Ramos (cell line): ENCODE data around the gene TEN1.

Source experiments
- in situ Hi-C: fragments of 300-500 bp; cut with MboI; formaldehyde crosslinking; loops from one replicate; pipeline ENCODE4 v1.14.3; 2022; ENCODE audit warnings: low sequenced_read_pairs; ENCODE audit not compliant: unreplicated experiment

TEN1 gene

DNA sequence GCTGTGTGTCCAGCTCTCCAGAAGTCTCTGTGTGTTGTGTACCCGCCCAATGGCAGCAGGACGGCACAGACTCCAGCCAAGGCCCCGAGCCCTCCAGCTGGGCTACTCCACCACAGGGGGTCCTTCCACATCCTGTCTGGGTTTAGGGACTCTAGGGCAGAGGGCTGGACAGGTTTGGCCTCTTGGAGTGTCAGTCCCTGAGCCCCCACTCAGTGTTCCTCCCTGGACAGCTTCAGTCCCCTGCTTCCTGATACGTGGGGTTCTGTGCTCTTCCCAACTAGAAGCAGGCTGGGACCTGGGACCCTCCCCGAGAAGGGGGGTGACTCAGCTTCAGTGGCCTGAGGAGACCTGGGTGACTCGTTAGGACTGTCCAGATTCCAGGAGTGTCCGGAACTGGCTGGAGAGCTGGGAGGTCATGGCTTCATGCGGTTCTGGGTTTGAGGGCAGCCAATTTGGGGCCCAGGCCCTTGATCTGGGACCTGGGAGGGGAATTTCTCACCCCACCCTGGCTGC, 25.8 kb downstream of the TEN1 start:
- in situ Hi-C loops: loop anchor here (5.0 kb wide), 2 partner anchors 97 to 98 kb away; partner anchors contain the start of gene EXOC7

DNA sequence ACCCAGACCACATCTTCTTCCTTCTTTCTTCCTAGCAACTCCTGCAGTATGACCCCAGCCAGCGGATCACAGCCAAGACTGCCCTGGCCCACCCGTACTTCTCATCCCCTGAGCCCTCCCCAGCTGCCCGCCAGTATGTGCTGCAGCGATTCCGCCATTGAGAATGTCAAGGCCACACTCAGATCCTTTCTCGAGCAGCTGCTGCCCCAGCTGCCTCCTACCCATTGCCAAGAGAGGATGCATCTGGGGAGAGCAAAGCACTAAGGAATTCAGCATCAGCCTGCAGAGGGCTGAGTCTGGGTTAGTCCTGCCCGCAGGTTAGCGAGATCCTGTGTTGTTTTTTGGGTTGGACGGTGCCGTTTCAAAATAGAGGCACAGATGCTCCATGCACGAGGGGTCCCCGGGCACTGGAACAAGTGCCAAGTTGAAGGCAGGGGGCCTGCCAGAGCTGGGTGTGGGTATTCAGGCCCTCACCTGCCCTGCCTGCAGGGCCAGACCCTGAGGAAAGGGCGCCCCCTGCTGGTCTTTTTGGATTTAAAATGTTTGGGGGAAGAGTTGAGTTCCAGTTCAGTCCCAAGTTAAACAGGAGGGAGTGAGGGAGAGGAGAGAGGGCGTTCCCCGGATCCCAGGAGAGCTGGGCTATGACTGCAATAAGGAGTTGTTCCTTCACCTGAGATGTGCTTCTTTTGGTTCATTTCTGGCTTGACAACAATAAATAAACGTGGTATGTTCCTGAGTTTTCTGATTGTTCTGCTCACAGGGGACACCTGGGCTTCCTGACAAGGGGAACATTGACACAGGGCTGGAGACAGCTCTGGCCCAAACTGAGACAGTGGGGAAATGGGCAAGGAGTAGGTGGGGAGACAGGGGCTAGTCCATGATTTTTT, 26.5 kb downstream of the TEN1 start:
- in situ Hi-C loops: loop anchor here (5.0 kb wide), 2 partner anchors 97 to 98 kb away; partner anchors contain the start of gene EXOC7

DNA sequence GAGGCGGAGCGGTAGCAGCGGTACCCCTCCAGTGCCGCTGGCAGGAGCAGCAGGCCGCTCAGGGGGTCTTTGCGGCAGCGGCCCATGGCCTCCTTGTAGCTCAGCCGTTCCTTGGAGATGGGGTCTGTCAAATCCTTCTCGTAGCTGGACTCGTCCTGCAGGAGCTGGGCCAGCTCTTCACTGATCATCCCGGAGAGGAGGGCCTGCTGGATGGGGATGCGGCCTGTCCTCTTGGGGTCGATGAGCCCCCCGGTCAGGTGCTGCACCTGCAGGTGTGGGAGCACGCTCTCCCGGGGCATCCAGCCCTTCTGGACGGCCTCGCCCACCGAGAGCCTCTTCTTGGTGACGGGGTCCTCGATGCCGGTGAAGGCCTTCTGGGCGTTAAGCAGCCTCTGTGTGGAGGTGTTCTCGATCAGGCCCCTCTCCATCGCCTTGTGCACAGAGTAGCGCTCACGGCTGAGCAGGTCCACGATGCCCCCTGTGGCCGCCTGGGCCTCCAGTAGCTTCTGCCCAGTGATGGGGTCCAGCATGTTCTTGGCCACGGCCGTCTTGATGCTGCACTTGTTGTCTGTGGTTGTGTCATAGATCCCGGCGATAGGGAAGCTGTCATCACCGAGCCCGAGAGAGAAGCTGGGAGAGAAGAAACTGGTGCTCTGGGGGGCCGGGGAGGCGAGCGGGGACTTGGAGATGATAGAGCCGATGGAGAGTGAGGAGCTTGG, 28.2 kb downstream of the TEN1 start:
- in situ Hi-C loops: loop anchor here (5.0 kb wide), 2 partner anchors 95 to 100 kb away; partner anchors contain the start of gene EXOC7

DNA sequence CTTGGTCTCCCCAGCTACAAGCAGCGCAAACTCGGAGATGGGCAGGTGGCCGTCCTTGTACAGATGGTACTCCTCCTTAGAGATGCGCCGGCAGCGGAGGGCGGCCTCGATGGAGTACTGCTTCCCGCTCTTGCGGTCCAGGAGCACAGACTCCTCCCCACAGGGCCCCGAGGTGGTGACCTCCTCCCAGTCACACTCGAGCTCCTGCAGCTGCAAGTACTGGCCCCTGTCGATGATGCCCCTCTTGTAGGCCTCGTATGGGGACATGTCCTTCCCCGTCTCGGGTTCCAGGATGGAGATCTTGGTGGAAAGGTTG, 28.8 kb downstream of the TEN1 start:
- in situ Hi-C loops: loop anchor here (5.0 kb wide), 2 partner anchors 94 to 101 kb away; partner anchors contain the start of gene EXOC7

DNA sequence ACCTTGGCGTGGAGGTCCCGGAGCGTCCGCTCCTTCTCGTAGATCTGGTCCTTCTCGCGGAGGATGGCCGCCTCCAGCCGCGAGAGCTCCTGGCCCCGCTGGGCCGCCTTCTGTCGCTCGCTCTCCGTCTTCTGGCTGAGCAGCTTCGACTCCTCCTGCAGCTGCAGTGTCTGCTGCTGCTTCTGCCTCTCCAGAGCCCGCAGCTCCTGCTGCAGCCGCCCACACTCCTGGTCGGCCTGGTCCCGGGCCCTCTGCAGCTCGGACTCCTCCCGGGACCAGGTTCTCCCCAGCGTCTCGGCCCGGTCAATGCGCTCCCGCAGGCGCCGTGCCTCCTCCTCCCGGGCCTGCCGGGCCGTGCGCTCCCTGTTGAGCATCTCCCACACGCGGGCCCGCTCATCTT, 29.2 kb downstream of the TEN1 start:
- in situ Hi-C loops: loop anchor here (5.0 kb wide), 2 partner anchors 94 to 101 kb away; partner anchors contain the start of gene EXOC7

DNA sequence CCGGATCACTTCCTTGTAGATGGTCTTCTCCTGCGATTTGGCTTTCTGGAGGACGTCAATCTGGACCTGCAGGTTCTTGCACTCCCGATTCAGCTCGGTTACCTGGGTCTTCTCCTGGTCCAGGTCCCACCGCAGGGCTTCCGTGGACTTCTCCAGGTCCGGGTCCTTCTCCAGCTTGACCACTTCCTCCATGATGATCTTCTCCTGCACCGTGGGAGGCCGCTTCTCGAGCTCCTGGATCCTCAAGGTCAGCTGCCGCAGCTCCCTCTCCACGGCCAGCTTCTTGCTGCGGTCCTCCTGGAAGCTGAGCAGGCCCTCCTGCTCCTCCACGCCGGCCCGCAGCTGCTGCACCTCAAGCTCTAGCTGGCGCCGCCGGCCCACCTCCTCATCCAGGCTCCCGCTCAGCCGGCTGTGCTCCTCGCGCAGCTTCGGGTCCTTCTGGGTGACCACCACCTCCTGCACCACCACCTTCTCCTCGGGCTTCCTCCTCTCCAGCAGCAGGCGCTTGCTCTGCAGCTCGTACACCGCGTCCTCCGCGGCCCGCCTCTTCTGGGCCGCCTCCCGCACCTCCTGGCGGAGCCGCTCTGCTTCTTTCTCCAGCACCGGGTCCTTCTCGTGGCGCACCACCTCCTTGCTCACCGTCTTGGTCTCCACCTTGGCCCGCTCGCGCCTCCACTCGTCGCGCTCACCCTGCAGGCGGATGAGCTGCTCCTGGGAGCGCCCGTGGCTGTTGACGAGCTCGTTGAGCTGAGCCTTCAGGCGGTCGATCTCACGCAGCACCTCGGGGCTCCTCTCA, 29.8 kb downstream of the TEN1 start:
- in situ Hi-C loops: loop anchor here (5.0 kb wide), 2 partner anchors 93 to 102 kb away; partner anchors contain the start of gene EXOC7

DNA sequence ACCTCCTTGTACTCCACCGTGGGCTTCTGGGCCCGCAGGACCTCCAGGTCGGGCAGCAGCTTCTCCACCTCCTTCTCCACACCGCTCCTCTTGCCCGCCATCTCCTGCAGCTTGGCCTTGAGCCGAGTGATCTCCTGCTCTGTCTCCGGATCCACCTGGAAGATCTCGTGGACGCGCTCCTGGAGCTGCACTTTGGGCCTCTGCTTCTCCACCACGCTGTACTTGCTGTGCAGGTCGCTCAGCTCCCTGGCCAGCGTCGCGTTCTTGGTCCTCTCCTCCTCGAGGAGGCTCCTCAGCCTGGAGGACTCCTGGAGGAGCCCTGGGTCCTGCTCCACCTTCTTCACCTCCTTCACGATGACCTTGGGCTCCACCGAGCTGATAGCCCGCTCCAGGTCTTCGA, 30.4 kb downstream of the TEN1 start:
- in situ Hi-C loops: loop anchor here (5.0 kb wide), 2 partner anchors 93 to 102 kb away; partner anchors contain the start of gene EXOC7

DNA sequence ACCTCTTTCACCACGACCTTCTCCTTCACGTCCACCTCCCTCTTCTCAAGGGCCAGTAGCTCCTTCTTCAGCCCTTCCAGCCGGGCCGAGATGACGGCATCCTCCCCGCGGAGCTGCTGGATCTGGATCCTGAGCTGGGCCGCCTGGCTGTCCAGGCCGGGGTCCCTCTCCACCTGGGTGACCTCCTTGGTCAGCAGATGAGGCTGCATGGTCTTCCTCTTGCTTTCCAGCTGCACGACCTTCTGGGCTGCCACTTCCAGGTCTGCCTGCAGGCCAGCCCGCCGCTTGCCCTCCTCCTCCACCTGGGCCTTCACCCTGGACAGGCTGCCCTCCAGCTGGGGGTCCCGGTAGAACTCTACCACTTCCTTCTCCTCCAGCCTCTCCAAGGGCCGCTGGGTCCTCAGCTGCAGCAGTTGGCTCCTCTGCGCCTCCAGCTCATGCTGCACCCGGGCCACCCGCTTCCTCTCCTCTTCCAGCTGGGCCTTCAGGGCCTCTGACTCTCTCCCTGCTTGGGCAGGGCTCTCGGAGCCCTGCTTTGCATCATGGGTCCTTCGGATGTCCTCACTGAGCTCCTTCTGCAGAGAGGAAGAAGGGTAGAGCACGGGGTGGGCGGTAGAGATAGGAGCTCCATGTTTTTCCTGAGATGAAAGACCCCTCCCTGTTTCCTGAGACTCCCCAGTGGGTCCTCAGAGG, 31.1 kb downstream of the TEN1 start:
- in situ Hi-C loops: loop anchor here (5.0 kb wide), 3 partner anchors 92 to 282 kb away; partner anchors contain the start of gene EXOC7

DNA sequence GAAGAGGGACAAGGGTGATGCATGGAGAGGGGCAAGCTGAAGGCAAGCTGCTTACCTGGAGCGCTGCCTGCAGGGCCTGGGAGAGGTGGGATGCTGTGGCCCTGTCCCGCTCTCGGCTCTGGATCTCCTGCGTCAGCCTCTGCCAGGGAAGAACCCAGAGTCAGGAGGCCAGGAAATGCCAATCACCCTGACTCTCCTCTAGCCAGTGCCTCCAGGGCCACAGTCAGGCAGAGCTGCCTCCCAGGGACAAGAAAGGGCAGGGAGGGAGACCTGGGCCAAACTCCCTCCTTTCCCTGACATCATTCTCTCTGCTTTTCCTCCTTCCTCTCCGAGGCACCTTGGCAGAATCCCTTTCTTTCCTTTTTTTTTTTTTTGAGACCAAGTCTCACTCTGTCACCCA, 32.9 kb downstream of the TEN1 start:
- in situ Hi-C loops: loop anchor here (5.0 kb wide), 1 partner anchor 280 kb away; no protein-coding TSS in a partner anchor

DNA sequence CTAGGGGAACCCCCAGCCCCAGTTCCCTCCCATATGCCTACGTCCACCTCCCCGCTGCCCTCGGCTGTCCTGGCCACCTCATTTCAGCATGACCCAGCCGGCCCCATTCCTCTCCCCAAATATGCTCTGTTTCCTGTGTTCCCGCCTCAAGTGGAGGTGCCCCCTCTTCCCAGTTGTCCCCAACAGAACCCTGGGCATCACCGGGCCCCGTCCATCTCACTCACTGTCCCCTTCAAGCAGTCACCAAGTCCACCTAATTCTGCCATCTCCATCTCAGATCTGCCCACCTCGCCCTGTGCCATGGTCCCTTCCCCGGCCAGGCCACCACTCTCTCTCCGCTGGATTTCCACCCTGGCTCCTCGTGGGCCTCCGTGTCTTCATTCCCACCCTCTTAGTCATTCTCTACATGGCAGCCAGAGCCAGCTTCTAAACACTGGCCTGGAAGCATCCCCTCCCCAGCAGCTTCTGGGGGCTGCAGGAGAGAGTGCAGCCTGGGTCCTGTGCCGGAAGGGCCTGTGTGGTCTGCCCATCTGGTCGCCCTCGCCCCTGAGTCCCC, 34.4 kb downstream of the TEN1 start:
- in situ Hi-C loops: loop anchor here (5.0 kb wide), 1 partner anchor 279 kb away; no protein-coding TSS in a partner anchor

DNA sequence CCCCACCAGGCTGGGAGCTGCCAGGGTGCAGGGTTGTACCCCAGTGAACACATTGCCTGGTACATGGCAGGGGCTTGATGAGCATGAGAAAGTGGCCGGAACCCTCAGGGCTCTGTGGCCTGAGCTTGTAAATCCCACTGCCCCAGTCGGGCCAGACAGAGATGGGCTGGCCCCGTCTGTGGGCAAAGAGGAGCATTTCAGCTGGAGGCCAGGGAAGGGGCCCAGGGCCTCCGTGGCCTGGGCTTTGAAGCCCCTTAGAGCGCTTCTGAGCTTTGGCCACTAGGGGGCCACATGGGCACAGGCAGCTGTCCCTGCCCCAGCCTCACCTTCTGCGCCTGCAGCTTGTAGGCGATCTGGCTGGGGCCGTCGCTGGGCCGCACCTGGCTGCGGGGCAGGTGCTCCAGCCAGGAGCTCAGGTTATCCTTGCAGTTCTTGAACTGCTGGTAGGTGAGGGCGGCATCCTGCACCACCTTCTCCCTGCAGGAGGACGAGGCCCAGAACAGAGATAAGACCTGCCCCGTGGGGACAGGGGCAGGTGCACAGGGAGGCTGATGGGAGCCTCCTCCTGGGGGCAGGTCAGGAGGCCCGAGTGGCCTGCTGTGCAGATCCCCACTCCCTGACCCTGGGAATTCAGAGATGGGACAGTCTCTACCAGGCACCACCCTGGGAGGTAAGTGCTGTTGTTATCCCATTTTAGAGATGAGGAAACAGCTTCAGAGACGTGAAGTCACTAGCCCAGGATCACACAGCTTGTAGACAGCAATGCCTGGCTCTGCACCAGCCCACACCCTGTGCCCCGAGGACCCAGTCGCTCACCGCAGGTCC, 35.3 kb downstream of the TEN1 start:
- in situ Hi-C loops: loop anchor here (5.0 kb wide), 1 partner anchor 278 kb away; no protein-coding TSS in a partner anchor

DNA sequence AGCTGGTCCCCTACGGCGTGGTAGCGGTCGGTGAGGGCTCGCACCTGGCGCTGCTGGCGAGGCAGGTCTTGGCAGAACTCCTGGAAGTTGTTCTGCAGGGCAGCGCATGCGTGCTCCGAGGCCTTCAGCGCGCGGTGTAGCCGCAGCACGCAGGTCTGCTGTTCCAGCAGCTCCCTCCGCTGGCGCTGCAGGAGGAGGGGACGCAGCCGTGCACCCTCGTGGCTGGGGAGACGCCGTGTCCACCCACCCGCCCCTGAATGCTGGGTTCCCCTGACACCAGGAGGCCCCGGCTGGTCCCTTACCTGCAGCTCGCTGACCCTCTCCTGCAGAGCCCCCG, 35.9 kb downstream of the TEN1 start:
- in situ Hi-C loops: loop anchor here (5.0 kb wide), 1 partner anchor 277 kb away; no protein-coding TSS in a partner anchor

DNA sequence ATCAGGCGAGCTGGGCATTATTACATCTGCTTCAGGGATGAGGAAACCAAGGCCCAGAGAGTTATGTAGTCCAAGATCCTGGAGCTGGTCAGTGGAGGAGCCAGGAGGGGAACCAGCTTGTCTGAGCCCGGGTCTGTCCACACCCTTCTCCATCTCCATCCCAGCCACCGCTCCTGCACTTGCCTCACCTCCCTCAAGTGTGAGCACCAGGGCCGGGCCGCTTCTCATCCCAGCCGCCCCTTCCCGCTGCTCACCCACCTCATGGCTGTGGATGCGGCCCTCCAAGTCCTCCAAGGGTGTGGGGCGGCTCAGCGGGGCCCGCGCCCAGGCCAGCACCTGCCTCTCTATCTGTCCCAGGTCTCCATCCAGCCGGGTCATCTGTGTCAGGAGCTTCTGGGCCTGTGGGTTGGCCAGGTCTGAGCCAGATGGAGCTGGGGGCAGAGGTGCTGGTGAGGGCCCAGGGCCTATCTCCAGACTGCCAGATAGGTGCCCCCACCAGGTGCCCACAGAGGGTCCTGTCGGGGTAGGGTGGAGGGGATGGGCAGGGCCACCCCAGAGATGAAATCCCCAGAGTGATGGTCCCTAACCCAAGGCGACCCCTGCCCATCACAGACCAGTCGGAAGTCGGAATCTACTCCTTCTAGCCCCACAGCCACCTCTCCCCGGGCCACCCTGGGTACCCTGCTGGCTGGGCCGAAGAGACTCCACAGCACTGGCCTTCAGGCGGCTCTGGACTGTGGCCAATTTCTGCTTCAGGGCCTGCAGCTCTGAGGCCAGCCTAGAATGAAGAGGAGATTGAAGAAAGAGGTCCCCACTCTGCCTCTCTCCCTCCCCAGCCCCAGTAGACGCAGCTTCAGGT, 38.7 kb downstream of the TEN1 start:
- in situ Hi-C loops: no loop called here

DNA sequence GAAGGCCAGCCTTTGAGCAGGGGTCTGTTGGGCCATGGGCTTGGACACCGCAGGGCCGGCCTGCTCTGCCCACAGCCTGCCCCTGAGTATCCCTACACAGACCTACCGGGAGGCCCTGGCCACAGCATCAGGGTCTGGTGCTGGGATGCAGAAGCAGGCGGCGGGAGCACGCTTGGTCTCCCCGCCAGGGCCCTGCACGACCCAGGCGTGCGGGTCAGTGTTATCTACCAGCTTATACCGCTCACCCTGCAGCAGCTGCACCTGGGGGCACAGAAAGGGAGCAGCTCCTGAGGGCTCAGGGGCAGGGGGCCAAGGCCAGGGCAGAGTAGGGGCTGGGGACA, 39.3 kb downstream of the TEN1 start:
- in situ Hi-C loops: no loop called here

DNA sequence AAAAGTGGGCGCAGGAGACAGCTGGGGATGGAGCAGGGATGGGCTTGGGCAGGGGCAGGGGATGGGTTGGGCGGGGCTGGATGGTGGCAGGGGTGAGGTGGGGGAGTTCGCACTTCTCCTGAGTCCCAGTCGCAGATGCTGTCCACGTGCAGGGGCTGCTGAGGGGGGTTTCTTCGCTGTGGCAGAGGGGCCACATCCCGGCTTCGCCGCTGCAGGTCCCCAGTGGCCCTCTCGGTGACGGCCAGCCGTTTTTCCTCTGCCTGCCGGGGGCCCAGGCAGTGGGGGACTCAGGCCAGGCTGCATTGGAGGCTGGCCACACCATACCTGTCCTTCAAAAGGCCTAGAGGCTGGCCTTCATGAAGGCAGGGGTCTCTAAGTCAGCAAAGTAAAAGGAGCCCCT, 39.8 kb downstream of the TEN1 start:
- in situ Hi-C loops: no loop called here

DNA sequence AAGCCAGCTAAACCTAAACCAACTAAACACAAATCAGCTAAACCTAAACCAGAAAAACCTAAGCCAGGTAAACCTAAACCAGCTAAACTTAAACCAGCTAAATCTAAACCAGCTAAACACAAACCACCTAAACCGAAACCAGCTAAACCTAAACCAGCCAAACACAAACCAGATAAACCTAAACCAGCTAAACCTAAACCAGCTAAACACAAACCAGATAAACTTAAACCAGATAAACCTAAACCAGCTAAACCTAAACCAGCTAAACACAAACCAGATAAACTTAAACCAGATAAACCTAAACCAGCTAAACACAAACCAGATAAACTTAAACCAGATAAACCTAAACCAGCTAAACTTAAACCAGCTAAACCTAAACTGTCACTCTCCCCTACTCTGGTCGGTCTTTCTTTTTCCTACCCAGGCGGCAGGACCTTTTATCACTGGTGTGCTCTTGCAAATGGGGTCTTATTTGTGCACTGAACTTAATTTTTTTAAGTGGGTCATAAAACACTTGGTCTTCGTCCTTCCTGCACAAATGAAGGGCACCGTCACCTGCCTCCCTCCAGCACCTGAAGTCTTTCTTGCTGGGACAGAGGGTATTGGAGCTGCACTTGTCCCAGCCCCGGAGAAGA, 40.9 kb downstream of the TEN1 start:
- in situ Hi-C loops: no loop called here

DNA sequence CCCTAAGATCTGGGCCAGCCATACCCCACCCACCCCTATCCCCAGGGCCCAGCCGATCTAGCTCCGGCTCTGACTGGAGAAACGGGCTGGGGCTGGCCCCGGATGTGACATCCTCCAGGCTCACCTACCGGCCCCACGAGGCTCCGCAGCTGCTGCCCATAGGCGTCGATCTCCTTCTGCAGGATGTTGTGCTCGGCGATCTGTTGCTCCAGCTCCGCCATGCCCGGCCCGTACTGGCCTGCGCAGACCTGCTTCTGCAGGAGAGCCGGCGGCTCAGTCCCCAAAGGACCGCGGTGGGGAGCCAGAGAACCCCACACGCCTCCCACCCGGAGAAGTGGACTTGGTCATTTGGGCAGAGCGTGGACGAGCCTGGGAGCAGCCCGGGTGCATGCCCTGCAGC, 43.2 kb downstream of the TEN1 start:
- in situ Hi-C loops: no loop called here
